Measurements from ENCODE around the gene CACNB2.

CACNB2 gene

DNA sequence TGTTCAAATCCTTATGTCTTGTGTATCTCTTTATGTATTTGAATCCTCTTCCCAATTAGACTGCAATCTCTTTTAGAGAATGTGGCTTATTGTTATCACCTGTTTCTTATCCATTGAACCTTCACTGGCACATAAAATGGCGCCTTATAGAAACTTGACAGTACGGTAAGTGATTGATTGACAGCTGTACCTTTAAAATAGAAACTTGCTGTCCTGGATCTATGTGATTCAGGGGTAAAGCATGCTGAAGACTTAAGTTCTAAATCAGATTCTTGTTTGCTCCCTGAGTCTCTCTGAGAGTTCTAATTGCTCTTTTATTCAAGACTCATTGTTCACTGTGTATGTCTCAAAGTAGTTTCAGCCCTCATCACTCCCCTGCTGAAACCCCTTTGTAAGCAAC, 91.3 kb downstream of the CACNB2 start:
- TF ChIP-seq, protein P1, sequence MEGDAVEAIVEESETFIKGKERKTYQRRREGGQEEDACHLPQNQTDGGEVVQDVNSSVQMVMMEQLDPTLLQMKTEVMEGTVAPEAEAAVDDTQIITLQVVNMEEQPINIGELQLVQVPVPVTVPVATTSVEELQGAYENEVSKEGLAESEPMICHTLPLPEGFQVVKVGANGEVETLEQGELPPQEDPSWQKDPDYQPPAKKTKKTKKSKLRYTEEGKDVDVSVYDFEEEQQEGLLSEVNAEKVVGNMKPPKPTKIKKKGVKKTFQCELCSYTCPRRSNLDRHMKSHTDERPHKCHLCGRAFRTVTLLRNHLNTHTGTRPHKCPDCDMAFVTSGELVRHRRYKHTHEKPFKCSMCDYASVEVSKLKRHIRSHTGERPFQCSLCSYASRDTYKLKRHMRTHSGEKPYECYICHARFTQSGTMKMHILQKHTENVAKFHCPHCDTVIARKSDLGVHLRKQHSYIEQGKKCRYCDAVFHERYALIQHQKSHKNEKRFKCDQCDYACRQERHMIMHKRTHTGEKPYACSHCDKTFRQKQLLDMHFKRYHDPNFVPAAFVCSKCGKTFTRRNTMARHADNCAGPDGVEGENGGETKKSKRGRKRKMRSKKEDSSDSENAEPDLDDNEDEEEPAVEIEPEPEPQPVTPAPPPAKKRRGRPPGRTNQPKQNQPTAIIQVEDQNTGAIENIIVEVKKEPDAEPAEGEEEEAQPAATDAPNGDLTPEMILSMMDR (IDR thresholded peaks at IDR 0.05): no peak
- H3K9me3 ChIP-seq: no peaks in the 10 kb centered on the region
- no peak overlapping the region for H3K27ac ChIP-seq
- no peaks in the 10 kb centered on the region for H3K27me3 ChIP-seq
- H3K36me3 ChIP-seq: no peaks in the 10 kb centered on the region
- no peak overlapping the region for H3K4me3 ChIP-seq (ENCODE audit: low read depth in 1 of 2, low read length in 1 of 2)
- H3K4me1 ChIP-seq (ENCODE audit: control insufficient read depth in 1 of 2, insufficient read depth in 1 of 2, low read depth in 1 of 2, low read length in 1 of 2): no peaks in the 10 kb centered on the region

DNA sequence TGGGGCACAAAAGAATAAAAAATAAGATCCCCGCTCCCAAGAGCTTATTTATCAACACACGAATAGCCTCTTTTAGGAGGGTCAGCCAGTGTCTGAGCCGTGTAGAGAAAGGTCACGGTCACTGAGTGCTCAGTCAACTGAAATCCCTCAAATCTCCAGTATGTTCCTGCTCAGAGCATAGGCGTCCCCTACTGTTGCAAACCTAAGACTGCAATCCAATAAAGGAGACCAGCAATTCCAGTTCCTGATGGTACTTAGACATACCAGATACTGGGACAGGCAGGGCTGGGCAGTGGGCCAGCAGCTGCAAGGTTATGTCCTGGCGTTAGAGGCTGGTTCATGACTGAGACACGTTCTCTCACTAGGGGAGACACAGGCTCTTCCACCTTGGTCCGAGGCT, 93.6 kb downstream of the CACNB2 start:
- Histone ChIP-seq H3K4me1 (ENCODE audit: control insufficient read depth in 1 of 2, insufficient read depth in 1 of 2, low read depth in 1 of 2, low read length in 1 of 2) (no peaks in the 10 kb centered on the region), H3K27me3 (no peaks in the 10 kb centered on the region), H3K36me3 (no peaks in the 10 kb centered on the region), H3K4me3 (ENCODE audit: low read depth in 1 of 2, low read length in 1 of 2) (no peak overlapping the region), H3K27ac (no peak overlapping the region), H3K9me3 (no peaks in the 10 kb centered on the region)
- TF ChIP-seq, protein P1 (IDR thresholded peaks at IDR 0.05): no peak

DNA sequence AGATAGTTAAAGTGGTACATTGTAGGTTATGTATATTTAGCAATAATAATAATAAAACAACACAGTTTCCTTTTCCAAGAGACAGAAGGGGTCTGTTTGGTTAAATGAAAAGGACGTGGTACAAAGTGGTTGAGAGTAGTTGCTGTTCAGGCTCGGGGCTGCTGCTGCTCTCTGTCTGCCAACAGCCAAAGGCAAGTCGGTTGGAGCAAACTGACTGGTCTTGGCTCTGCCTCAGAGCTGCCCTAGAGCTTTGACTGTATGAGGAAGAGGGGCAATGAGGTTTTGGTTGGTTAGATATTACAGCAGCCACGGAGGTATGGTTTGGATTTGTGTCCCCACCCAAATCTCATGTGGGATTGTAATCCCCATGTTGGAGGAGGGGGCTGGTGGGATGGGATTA, 95.3 kb downstream of the CACNB2 start:
- H3K9me3 ChIP-seq: no peaks in the 10 kb centered on the region
- H3K4me3 ChIP-seq (ENCODE audit: low read depth in 1 of 2, low read length in 1 of 2): no peak overlapping the region
- no peaks in the 10 kb centered on the region for H3K4me1 ChIP-seq (ENCODE audit: control insufficient read depth in 1 of 2, insufficient read depth in 1 of 2, low read depth in 1 of 2, low read length in 1 of 2)
- no peaks in the 10 kb centered on the region for H3K36me3 ChIP-seq
- no peak overlapping the region for H3K27ac ChIP-seq
- TF ChIP-seq, protein P1 (IDR thresholded peaks at IDR 0.05): no peak
- no peaks in the 10 kb centered on the region for H3K27me3 ChIP-seq

DNA sequence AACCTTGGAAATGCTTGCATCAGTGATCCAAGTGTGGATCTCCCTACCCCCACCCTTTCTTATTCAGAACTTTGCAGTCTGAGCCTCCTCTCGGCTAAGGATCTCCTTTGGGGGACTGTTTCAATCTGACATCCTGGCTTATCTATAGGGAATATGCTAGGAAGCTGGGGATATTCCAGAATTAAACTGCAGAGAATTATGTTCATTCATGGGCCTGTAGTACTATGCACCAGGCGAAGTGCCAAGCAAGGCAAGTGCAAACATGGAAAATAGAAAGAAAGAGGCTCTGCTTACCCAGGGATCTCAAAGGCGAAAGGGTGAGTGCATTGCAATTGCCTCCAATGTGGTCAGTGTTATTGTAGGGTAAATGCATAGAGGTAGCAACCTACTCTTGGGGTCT, 96.5 kb downstream of the CACNB2 start:
- TF ChIP-seq, protein P1 (IDR thresholded peaks at IDR 0.05): no peak

DNA sequence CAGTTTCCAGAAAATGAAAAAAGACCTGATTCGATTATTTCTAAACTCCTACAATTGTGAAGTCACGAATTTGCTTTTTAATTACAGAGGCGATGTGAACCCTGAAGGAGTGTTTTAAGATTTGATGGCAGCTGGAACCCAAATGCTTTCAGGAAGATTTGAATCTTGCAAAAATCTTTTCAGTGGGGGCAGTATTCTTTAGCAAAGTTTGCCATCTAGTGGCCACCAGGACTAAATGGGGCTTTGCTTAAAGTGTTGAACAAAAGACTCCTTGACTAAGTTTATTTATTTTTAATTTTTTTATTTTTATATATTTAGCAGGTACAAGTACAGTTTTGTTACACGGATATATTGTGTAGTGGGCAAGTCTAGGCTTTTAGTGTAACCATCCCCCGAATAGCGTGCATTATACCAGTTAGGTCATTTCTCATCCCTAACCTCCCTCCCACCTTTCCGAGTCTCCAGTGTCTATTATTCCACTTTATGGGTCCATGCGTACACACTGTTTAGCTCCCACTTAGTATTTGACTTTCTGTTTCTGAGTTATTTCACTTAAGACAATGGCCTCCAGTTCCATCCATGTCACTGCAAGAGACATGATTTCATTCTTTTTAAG, 98.8 kb downstream of the CACNB2 start:
- TF ChIP-seq, protein P1 (IDR thresholded peaks at IDR 0.05): no peak

More for the DNA sequence above, 96.5 kb downstream of the CACNB2 start:
- no peak overlapping the region for H3K4me3 ChIP-seq (ENCODE audit: low read depth in 1 of 2, low read length in 1 of 2)
- H3K4me1 ChIP-seq (ENCODE audit: control insufficient read depth in 1 of 2, insufficient read depth in 1 of 2, low read depth in 1 of 2, low read length in 1 of 2): no peaks in the 10 kb centered on the region
- H3K9me3 ChIP-seq: no peaks in the 10 kb centered on the region
- no peaks in the 10 kb centered on the region for H3K36me3 ChIP-seq
- no peaks in the 10 kb centered on the region for H3K27me3 ChIP-seq
- no peak overlapping the region for H3K27ac ChIP-seq

More for the DNA sequence above, 98.8 kb downstream of the CACNB2 start:
- Histone ChIP-seq H3K27me3 (no peaks in the 10 kb centered on the region), H3K9me3 (no peaks in the 10 kb centered on the region), H3K4me3 (ENCODE audit: low read depth in 1 of 2, low read length in 1 of 2) (no peak overlapping the region), H3K36me3 (no peaks in the 10 kb centered on the region), H3K4me1 (ENCODE audit: control insufficient read depth in 1 of 2, insufficient read depth in 1 of 2, low read depth in 1 of 2, low read length in 1 of 2) (no peaks in the 10 kb centered on the region), H3K27ac (no peak overlapping the region)
